ENCODE data around the gene PLXNA1.

PLXNA1 gene

DNA sequence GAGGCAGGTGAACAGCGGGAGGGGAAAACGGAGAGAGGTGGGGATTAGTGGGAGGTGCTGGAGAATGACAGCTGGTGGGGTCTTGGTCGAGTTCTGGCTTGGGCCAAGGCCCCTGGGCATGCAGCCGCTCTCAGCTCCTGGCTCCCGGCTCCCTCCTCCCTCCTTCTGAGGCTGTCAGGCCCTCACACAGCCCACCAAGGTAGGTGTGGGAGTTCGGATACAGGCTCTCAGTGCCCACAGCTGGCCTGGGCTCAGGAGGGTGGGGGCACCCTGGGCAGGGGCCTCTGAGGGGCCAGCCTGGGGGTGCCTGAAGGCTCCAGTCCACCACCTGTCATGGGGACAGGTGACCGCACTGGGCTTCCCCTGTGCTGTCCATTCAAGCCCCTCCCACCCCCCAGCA lies 39.9 kb downstream of the PLXNA1 start:
- TF ChIP-seq, protein P1, sequence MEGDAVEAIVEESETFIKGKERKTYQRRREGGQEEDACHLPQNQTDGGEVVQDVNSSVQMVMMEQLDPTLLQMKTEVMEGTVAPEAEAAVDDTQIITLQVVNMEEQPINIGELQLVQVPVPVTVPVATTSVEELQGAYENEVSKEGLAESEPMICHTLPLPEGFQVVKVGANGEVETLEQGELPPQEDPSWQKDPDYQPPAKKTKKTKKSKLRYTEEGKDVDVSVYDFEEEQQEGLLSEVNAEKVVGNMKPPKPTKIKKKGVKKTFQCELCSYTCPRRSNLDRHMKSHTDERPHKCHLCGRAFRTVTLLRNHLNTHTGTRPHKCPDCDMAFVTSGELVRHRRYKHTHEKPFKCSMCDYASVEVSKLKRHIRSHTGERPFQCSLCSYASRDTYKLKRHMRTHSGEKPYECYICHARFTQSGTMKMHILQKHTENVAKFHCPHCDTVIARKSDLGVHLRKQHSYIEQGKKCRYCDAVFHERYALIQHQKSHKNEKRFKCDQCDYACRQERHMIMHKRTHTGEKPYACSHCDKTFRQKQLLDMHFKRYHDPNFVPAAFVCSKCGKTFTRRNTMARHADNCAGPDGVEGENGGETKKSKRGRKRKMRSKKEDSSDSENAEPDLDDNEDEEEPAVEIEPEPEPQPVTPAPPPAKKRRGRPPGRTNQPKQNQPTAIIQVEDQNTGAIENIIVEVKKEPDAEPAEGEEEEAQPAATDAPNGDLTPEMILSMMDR (IDR thresholded peaks at IDR 0.05) = no peak

DNA sequence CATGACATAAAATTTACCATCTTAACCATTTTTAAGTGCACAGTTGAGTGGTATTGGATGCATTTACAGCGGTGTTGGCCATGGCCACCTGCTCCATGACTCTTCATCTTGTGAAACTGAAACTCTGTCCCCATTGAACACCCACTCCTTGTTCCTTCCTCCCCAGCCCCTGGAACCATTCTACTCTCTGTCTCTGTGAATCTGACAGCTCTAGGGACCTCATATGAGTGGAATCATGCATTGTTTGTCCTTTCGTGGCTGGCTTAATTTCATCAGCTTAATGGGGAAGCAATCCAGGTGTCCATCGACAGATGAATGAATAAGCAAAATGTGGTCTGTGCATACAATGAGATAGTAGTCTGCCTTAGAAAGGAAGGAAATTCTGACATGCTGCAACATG lies 42.5 kb downstream of the PLXNA1 start:
- TF ChIP-seq, protein P1 (IDR thresholded peaks at IDR 0.05) = no peak

DNA sequence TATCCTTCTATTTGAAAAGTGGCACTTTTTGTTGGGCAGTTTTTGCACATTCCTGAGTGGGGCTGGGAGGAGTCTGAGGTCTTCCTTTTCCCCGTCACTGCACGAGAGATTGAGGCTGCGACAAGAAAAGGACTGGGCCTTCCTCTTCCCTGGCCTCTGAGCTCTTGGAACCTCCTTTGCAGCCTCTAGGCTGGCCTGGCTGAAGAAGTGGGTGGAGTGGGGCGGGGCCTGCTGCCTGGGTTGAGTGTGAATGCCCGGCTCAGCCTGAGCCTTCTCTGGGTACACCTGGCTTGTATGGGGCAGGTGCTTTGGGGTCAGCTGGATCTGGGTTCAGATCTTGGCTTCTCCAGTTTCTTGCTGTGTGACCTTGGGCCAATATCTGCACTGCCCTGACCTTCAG lies 43.1 kb downstream of the PLXNA1 start:
- TF ChIP-seq, protein P1 (IDR thresholded peaks at IDR 0.05) = no peak

DNA sequence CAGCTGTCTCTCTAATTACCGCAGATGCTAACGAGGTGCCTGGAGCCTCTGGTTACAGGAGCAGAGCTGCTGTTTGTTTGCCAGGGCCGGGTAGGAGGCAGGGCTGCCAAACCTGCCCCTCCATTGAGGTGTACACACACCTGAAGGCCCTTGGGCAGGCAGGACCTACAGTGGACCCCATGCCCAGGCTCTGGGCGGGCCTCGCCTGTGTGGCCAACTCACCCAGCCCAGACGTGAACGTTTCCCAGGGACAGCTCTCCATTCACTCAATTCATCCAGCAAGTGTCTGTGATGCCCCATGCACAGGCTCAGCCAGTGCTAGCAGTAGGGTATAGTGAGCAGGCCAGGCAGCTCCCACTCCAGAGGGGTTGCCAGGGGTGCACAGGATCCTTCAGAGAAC lies 43.7 kb downstream of the PLXNA1 start:
- TF ChIP-seq, protein P1 (IDR thresholded peaks at IDR 0.05) = no peak

DNA sequence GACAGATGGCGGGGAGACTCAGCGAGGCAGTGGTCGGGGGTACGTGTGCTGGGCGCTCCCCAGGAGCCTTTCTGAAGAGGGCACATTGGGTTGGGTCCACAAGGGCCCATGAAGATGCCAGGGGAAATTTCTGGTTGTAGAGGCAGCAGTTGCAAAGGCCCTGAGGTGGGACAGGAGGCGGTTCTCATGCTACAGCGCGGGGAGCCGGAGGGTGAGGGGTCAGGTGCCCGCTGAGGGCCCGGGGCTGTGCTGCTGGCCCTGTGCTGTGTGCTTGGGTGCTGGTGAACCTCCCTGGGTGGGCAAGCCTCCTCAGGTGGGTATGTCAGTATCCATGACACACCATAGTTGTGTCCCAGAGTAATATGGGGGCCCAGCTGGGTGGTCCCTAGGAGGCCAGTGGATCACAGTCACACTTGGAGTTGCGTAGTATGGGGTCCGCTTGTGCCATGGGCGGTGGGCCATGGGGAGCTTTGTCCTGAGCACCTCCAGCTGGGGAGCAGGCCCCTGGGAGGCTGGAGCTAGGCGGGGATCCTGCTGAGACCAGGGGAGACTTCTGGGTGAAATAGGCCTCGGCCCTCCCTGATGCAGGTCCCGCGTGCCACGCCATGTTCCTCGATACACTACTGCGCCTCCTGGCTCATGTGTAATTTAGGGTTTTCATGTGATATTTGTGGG lies 44.3 kb downstream of the PLXNA1 start:
- TF ChIP-seq, protein P1 (IDR thresholded peaks at IDR 0.05) = no peak

DNA sequence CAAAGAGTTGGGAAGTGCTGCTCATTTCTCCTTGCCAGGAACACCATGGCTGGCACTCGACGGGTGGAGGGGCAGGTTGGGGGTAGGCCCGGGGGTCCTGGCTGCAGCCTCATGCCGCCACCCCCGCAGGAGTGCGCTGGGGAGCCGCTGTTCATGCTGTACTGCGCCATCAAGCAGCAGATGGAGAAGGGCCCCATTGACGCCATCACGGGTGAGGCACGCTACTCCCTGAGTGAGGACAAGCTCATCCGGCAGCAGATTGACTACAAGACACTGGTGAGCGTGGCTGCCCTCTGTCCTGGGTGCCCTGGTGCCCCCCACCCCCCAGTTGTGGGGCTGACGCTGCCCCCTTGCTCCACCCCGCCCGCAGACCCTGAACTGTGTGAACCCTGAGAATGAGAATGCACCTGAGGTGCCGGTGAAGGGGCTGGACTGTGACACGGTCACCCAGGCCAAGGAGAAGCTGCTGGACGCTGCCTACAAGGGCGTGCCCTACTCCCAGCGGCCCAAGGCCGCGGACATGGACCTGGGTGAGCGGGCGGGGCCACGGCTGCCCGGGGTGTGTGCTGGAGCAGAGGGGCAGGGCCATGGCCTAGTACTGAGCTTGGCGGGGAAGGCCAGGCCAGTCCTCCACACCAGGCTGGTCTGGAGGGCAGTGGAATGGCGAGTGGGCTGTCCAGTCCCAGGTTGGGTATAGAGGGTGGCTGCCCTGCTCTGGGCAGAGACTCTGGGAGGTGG lies 45.1 kb downstream of the PLXNA1 start:
- TF ChIP-seq, protein P1 (IDR thresholded peaks at IDR 0.05) = no peak

DNA sequence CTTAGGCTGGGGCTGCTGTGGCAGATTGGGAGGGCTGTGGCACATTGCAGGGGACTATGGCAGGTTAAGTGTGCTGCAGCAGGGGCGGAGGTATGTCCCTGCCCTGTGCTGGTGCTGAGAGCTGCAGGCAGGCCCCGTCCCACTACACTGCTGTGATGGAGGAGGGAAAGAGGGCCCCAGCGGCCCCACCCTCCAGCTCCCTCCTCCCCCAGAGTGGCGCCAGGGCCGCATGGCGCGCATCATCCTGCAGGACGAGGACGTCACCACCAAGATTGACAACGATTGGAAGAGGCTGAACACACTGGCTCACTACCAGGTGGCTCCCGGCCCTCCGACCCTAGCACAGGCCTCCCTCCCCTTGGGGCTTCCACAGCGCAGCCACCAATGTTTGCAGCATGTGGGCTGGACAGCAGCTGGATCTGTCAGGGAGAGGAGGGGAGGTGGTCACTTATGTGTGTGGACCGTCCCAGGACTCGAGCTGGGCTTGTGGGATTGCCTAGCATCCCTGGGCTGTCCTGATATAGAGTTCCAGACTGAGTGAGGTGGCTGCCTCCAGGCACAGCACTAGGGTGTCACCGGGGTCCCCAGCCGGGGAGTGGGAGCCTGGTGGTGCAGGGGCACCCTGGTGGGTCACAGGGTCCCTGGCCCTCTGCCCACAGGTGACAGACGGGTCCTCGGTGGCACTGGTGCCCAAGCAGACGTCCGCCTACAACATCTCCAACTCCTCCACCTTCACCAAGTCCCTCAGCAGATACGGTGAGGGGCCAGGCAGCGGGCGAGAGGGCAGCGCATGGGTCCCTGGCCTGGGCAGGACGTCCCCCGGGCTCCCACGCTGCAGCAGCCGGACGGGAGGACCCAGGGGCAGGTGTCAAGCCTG lies 46.1 kb downstream of the PLXNA1 start:
- TF ChIP-seq, protein P1 (IDR thresholded peaks at IDR 0.05) = no peak

Data from LNCAP (cell line).